Measurements from ENCODE around the gene SNED1. TPM values are rescaled to one million over a fixed set of nuclear protein-coding genes. Genes with fewer than 3 reads are reported as not detected.

The SNED1 gene
- total RNA-seq, 8 experiments from 2014 or later, result 0.71 to 15.4 (median 2.8) TPM

GRCh38 chr2:241003369-241003768, 5.0 kb downstream of the SNED1 start:
- Histone ChIP-seq H3K4me1 (replicated peaks in 1 of 2) (no peaks in the 10 kb centered on the region), H3K4me3 (no peak overlapping the region), H3K27ac (no peak overlapping the region)
- 100% methylated on average over 1 of the region's 2 CpGs; no CpG with 5 or more reads in 9 of the 10 experiments for WGBS, 10 experiments
- no peak for ATAC-seq (replicated peaks in 6 of 8)
- in situ Hi-C loops (cut with MboI; ENCODE audit: low pct_unique_long_range_greater_than_20kb in 2 of 9, low sequenced_read_pairs in 9 of 9, unreplicated experiment in 9 of 9), result no loop called here

- in situ Hi-C loops (cut with MboI; ENCODE audit: low pct_unique_long_range_greater_than_20kb in 2 of 9, low sequenced_read_pairs in 9 of 9, unreplicated experiment in 9 of 9), result no loop called here
- no peaks in the 10 kb centered on the region for H3K4me1 ChIP-seq (replicated peaks in 1 of 2)
- H3K4me3 ChIP-seq, result no peak overlapping the region
- no peak overlapping the region for H3K27ac ChIP-seq
- no peak for ATAC-seq (replicated peaks in 6 of 8)
- 60% methylated on average over 1 of the region's 1 CpG; no CpG with 5 or more reads in 9 of the 10 experiments for WGBS, 10 experiments
These were observed 5.6 kb downstream of the SNED1 start for GRCh38 chr2:241003830-241004564.

GRCh38 chr2:241005569-241005968, 7.2 kb downstream of the SNED1 start:
- ATAC-seq (replicated peaks in 6 of 8), result no peak
- H3K4me1 ChIP-seq (replicated peaks in 1 of 2), result peaks cover 0 to 9% of the 10 kb centered on the region in 2 donors
- no peak overlapping the region for H3K4me3 ChIP-seq
- in situ Hi-C loops (cut with MboI; ENCODE audit: low pct_unique_long_range_greater_than_20kb in 2 of 9, low sequenced_read_pairs in 9 of 9, unreplicated experiment in 9 of 9), result no loop called here
- 83 to 100% (median 94%) methylated on average over 1 to 2 of the region's 2 CpGs for WGBS, 10 experiments
- no peak overlapping the region for H3K27ac ChIP-seq

GRCh38 chr2:241006412-241006811, 8.0 kb downstream of the SNED1 start:
- peaks cover 0 to 9% of the 10 kb centered on the region in 2 donors for H3K4me1 ChIP-seq (replicated peaks in 1 of 2)
- H3K4me3 ChIP-seq, result no peak overlapping the region
- no peak overlapping the region for H3K27ac ChIP-seq
- 75 to 100% (median 89%) methylated on average over 1 to 3 of the region's 3 CpGs; no CpG with 5 or more reads in 3 of the 10 experiments for WGBS, 10 experiments
- in situ Hi-C loops (cut with MboI; ENCODE audit: low pct_unique_long_range_greater_than_20kb in 2 of 9, low sequenced_read_pairs in 9 of 9, unreplicated experiment in 9 of 9), result no loop called here
- ATAC-seq (replicated peaks in 6 of 8), result no peak

- no peak overlapping the region for H3K27ac ChIP-seq
- ATAC-seq (replicated peaks in 6 of 8), result no peak
- peaks cover 0 to 9% of the 10 kb centered on the region in 2 donors for H3K4me1 ChIP-seq (replicated peaks in 1 of 2)
- in situ Hi-C loops (cut with MboI; ENCODE audit: low pct_unique_long_range_greater_than_20kb in 2 of 9, low sequenced_read_pairs in 9 of 9, unreplicated experiment in 9 of 9), result no loop called here
- no peak overlapping the region for H3K4me3 ChIP-seq
- WGBS, 10 experiments, result 79 to 100% (median 89%) methylated on average over 1 to 7 of the region's 7 CpGs; no CpG with 5 or more reads in 1 of the 10 experiments
These were observed 8.7 kb downstream of the SNED1 start for GRCh38 chr2:241007111-241007510.

- in situ Hi-C loops (cut with MboI; ENCODE audit: low pct_unique_long_range_greater_than_20kb in 2 of 9, low sequenced_read_pairs in 9 of 9, unreplicated experiment in 9 of 9), result no loop called here
- no peak overlapping the region for H3K4me3 ChIP-seq
- 20 to 93% (median 80%) methylated on average over 1 to 8 of the region's 20 CpGs; no CpG with 5 or more reads in 3 of the 10 experiments for WGBS, 10 experiments
- ATAC-seq (replicated peaks in 6 of 8), result no peak
- H3K4me1 ChIP-seq (replicated peaks in 1 of 2), result peaks cover 0 to 9% of the 10 kb centered on the region in 2 donors
- no peak overlapping the region for H3K27ac ChIP-seq
These were observed 9.7 kb downstream of the SNED1 start for GRCh38 chr2:241007880-241008710.

GRCh38 chr2:241008711-241009121, 10.3 kb downstream of the SNED1 start:
- Histone ChIP-seq H3K27ac (no peak overlapping the region), H3K4me1 (replicated peaks in 1 of 2) (peaks cover 0 to 9% of the 10 kb centered on the region in 2 donors), H3K4me3 (no peak overlapping the region)
- in situ Hi-C loops (cut with MboI; ENCODE audit: low pct_unique_long_range_greater_than_20kb in 2 of 9, low sequenced_read_pairs in 9 of 9, unreplicated experiment in 9 of 9), result no loop called here
- WGBS, 10 experiments, result 100% methylated on average over 1 of the region's 7 CpGs; no CpG with 5 or more reads in 7 of the 10 experiments
- no peak for ATAC-seq (replicated peaks in 6 of 8)

GRCh38 chr2:241009191-241009590, 10.8 kb downstream of the SNED1 start:
- Histone ChIP-seq H3K27ac (no peak overlapping the region), H3K4me1 (replicated peaks in 1 of 2) (peaks cover 0 to 9% of the 10 kb centered on the region in 2 donors), H3K4me3 (no peak overlapping the region)
- peak in 1 of 8 experiments; percentile 15 for ATAC-seq (replicated peaks in 6 of 8)
- WGBS, 10 experiments, result 100% methylated on average over 1 of the region's 2 CpGs; no CpG with 5 or more reads in 9 of the 10 experiments
- in situ Hi-C loops (cut with MboI; ENCODE audit: low pct_unique_long_range_greater_than_20kb in 2 of 9, low sequenced_read_pairs in 9 of 9, unreplicated experiment in 9 of 9), result no loop called here

GRCh38 chr2:241009601-241010530, 11.4 kb downstream of the SNED1 start:
- peak; percentile 69 to 93 (median 76) for ATAC-seq (replicated peaks in 6 of 8)
- no peak overlapping the region for H3K27ac ChIP-seq
- no peak overlapping the region for H3K4me3 ChIP-seq
- peaks cover 0 to 9% of the 10 kb centered on the region in 2 donors for H3K4me1 ChIP-seq (replicated peaks in 1 of 2)
- 0 to 70% (median 9%) methylated on average over 1 to 10 of the region's 28 CpGs; no CpG with 5 or more reads in 4 of the 10 experiments for whole genome bisulfite sequencing, 10 experiments
- in situ Hi-C loops (cut with MboI; ENCODE audit: low pct_unique_long_range_greater_than_20kb in 2 of 9, low sequenced_read_pairs in 9 of 9, unreplicated experiment in 9 of 9), result no loop called here

- H3K27ac ChIP-seq, result no peak overlapping the region
- in situ Hi-C loops (cut with MboI; ENCODE audit: low pct_unique_long_range_greater_than_20kb in 2 of 9, low sequenced_read_pairs in 9 of 9, unreplicated experiment in 9 of 9), result no loop called here
- ATAC-seq (replicated peaks in 6 of 8), result peak in 1 of 8 experiments; percentile 27
- H3K4me3 ChIP-seq, result no peak overlapping the region
- peaks cover 0 to 9% of the 10 kb centered on the region in 2 donors for H3K4me1 ChIP-seq (replicated peaks in 1 of 2)
- WGBS, 10 experiments, result 60 to 87% (median 74%) methylated on average over 1 to 4 of the region's 12 CpGs; no CpG with 5 or more reads in 5 of the 10 experiments
These were observed 12.3 kb downstream of the SNED1 start for GRCh38 chr2:241010531-241011295.

- Histone ChIP-seq H3K4me1 (replicated peaks in 1 of 2) (peaks cover 0 to 9% of the 10 kb centered on the region in 2 donors), H3K4me3 (no peak overlapping the region), H3K27ac (no peak overlapping the region)
- in situ Hi-C loops (cut with MboI; ENCODE audit: low pct_unique_long_range_greater_than_20kb in 2 of 9, low sequenced_read_pairs in 9 of 9, unreplicated experiment in 9 of 9), result no loop called here
- ATAC-seq (replicated peaks in 6 of 8), result no peak
- WGBS, 10 experiments, result 50 to 100% (median 91%) methylated on average over 1 to 8 of the region's 9 CpGs; no CpG with 5 or more reads in 6 of the 10 experiments
These were observed 12.8 kb downstream of the SNED1 start for GRCh38 chr2:241011296-241011600.
